Measurements from ENCODE around the gene SAC3D1.

The SAC3D1 gene

DNA sequence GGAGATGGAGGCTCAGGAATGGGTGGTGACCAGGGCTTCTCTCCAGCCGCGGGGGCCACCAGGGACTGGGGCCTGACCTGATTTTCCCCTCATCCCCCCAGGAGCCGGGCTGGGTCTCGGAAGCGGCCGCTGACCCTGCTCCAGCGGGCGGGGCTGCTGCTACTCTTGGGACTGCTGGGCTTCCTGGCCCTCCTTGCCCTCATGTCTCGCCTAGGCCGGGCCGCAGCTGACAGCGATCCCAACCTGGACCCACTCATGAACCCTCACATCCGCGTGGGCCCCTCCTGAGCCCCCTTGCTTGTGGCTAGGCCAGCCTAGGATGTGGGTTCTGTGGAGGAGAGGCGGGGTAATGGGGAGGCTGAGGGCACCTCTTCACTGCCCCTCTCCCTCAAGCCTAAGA, 46.8 kb downstream of the SAC3D1 start:
- no peak for DNase-seq (ENCODE audit: low read depth)

GRCh38 chr11:65089621-65090020, 48.6 kb downstream of the SAC3D1 start:
- no peak for DNase-seq (ENCODE audit: low read depth)

GRCh38 chr11:65090628-65091027, 49.6 kb downstream of the SAC3D1 start:
- no peak for DNase-seq (ENCODE audit: low read depth)
